ENCODE measurements around the gene CEP85L. TPM values are rescaled to one million over a fixed set of nuclear protein-coding genes. Genes with fewer than 3 reads are reported as not detected.

Gene CEP85L
- total RNA-seq, 1 experiment from 2014 or later = 5.8 TPM

GRCh38 chr6:118667988-118668387 is 16.6 kb upstream of the CEP85L start:
- no peak for DNase-seq

GRCh38 chr6:118665011-118665410 is 13.6 kb upstream of the CEP85L start:
- no peak overlapping the region for H3K4me3 Mint-ChIP-seq (ENCODE audit: low read depth, unreplicated experiment)
- H3K27ac Mint-ChIP-seq (ENCODE audit: unreplicated experiment) = no peak overlapping the region
- intact Hi-C loops (cut with micrococcal nuclease; ENCODE audit: unreplicated experiment) = no loop called here

More at GRCh38 chr6:118667988-118668387, 16.6 kb upstream of the CEP85L start:
- CTCF ChIA-PET = interaction anchor here (0.6 kb wide), 1 partner anchor 18 kb away, joined by 3 read pairs; no protein-coding TSS in a partner anchor
- Mint-ChIP-seq H3K4me1 (ENCODE audit: low read depth, unreplicated experiment) (peaks cover 17% of the 10 kb centered on the region), H3K27me3 (ENCODE audit: unreplicated experiment) (no peaks in the 10 kb centered on the region), H3K4me3 (ENCODE audit: low read depth, unreplicated experiment) (no peak overlapping the region), H3K9me3 (ENCODE audit: low read depth, unreplicated experiment) (no peaks in the 10 kb centered on the region), H3K36me3 (ENCODE audit: insufficient read depth, unreplicated experiment) (no peaks in the 10 kb centered on the region), H3K27ac (ENCODE audit: unreplicated experiment) (no peak overlapping the region)
- TF ChIP-seq CTCF (IDR thresholded peaks at IDR 0.05; ENCODE audit: unreplicated experiment) = no peak
- intact Hi-C loops (cut with micrococcal nuclease; ENCODE audit: unreplicated experiment) = no loop called here
- BruUV-seq (replicated peaks) = no TSS peak

GRCh38 chr6:118663993-118664985 is 12.9 kb upstream of the CEP85L start:
- no TSS peak for BruUV-seq (replicated peaks)
- peaks cover 26% of the 10 kb centered on the region for H3K4me1 Mint-ChIP-seq (ENCODE audit: low read depth, unreplicated experiment)
- CTCF ChIA-PET = no interaction called here
- TF ChIP-seq CTCF (IDR thresholded peaks at IDR 0.05; ENCODE audit: unreplicated experiment) = no peak
- DNase-seq = no peak
- H3K27ac Mint-ChIP-seq (ENCODE audit: unreplicated experiment) = no peak overlapping the region
- H3K9me3 Mint-ChIP-seq (ENCODE audit: low read depth, unreplicated experiment) = no peaks in the 10 kb centered on the region
- H3K27me3 Mint-ChIP-seq (ENCODE audit: unreplicated experiment) = no peaks in the 10 kb centered on the region
- H3K36me3 Mint-ChIP-seq (ENCODE audit: insufficient read depth, unreplicated experiment) = no peaks in the 10 kb centered on the region
- H3K4me3 Mint-ChIP-seq (ENCODE audit: low read depth, unreplicated experiment) = no peak overlapping the region
- intact Hi-C loops (cut with micrococcal nuclease; ENCODE audit: unreplicated experiment) = no loop called here

More at GRCh38 chr6:118665011-118665410, 13.6 kb upstream of the CEP85L start:
- CTCF ChIA-PET = no interaction called here
- Mint-ChIP-seq H3K4me1 (ENCODE audit: low read depth, unreplicated experiment) (peaks cover 26% of the 10 kb centered on the region), H3K36me3 (ENCODE audit: insufficient read depth, unreplicated experiment) (no peaks in the 10 kb centered on the region), H3K9me3 (ENCODE audit: low read depth, unreplicated experiment) (no peaks in the 10 kb centered on the region), H3K27me3 (ENCODE audit: unreplicated experiment) (no peaks in the 10 kb centered on the region)
- no peak for DNase-seq
- TF ChIP-seq CTCF (IDR thresholded peaks at IDR 0.05; ENCODE audit: unreplicated experiment) = no peak
- BruUV-seq (replicated peaks) = no TSS peak

GRCh38 chr6:118661831-118662230 is 10.4 kb upstream of the CEP85L start:
- intact Hi-C loops (cut with micrococcal nuclease; ENCODE audit: unreplicated experiment) = no loop called here
- Mint-ChIP-seq H3K27ac (ENCODE audit: unreplicated experiment) (no peak overlapping the region), H3K4me3 (ENCODE audit: low read depth, unreplicated experiment) (no peak overlapping the region), H3K36me3 (ENCODE audit: insufficient read depth, unreplicated experiment) (no peaks in the 10 kb centered on the region), H3K9me3 (ENCODE audit: low read depth, unreplicated experiment) (no peaks in the 10 kb centered on the region), H3K27me3 (ENCODE audit: unreplicated experiment) (no peaks in the 10 kb centered on the region), H3K4me1 (ENCODE audit: low read depth, unreplicated experiment) (peaks cover 18% of the 10 kb centered on the region)
- CTCF ChIA-PET = no interaction called here
- no peak for TF ChIP-seq CTCF (IDR thresholded peaks at IDR 0.05; ENCODE audit: unreplicated experiment)
- no peak for DNase-seq
- no TSS peak for BruUV-seq (replicated peaks)

All from Calu3 (cell line).